ENCODE measurements around the gene TTC34.

DNA sequence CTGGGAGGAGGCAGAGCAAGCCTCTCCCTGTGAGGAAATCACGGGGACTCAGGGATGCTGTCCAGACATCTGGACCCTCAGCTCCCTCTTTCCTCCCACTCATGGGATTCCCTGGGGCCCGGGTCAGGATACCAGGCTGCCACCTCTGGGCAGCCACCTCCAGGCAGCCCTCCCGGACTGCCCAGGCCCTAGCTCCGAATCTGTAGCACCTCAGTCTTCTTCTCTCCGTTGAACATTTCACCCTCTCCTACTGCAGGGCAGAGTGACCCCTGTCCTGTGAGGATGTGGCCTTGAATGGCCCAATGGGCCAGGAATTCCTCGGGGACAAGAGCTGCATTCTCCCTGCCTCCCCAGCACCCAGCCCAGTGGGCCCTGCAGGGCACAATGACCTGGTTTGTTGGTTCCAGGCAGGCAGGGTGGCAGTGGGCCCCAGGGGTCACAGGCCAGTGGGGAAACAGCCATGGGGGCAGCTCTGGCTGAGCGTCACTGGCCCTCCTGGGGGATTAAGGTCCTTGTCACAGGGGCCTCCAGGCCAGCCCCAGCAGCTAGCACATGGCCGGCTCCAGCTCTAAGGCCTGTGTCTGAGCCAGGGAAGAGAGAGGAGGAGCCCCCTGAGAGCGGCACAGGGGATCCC is 9.5 kb upstream of the TTC34 start:
- TF ChIP-seq, protein P1, sequence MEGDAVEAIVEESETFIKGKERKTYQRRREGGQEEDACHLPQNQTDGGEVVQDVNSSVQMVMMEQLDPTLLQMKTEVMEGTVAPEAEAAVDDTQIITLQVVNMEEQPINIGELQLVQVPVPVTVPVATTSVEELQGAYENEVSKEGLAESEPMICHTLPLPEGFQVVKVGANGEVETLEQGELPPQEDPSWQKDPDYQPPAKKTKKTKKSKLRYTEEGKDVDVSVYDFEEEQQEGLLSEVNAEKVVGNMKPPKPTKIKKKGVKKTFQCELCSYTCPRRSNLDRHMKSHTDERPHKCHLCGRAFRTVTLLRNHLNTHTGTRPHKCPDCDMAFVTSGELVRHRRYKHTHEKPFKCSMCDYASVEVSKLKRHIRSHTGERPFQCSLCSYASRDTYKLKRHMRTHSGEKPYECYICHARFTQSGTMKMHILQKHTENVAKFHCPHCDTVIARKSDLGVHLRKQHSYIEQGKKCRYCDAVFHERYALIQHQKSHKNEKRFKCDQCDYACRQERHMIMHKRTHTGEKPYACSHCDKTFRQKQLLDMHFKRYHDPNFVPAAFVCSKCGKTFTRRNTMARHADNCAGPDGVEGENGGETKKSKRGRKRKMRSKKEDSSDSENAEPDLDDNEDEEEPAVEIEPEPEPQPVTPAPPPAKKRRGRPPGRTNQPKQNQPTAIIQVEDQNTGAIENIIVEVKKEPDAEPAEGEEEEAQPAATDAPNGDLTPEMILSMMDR (conservative IDR thresholded peaks at IDR 0.05 in 1 of 2, IDR thresholded peaks at IDR 0.05 in 1 of 2; ENCODE audit: low read depth in 1 of 2, low read length in 2 of 2) = no peak
- TF ChIP-seq EZH2 (IDR thresholded peaks at IDR 0.05; ENCODE audit: low read length, missing control alignments) = no peak

Measured in fibroblast of lung (primary cell).